MM.1S (cell line): Measurements from ENCODE around the gene DNASE2B.

Experiments
- DNase-seq: peaks from one replicate; pipeline ENCODE4 v3.0.0-alpha.2; 2015
- H2AFZ ChIP-seq: fragments of 300-600 bp; sonication (generic); 2 replicates; pipeline ENCODE4 v1.6.0; 2016; ENCODE audit warnings: antibody characterized with exemption, low read length
- H3F3A ChIP-seq: fragments of 300-600 bp; sonication (generic); 2 replicates; pipeline ENCODE4 v1.6.1; 2016; ENCODE audit warnings: mild to moderate bottlenecking, antibody characterized with exemption, low read length, moderate library complexity, mixed read lengths; ENCODE audit not compliant: insufficient read depth
- H3K27ac ChIP-seq: fragments of 300-600 bp; sonication (generic); 2 replicates; pipeline ENCODE4 v1.5.1; 2016; ENCODE audit warnings: mild to moderate bottlenecking, low read length
- H3K27me3 ChIP-seq: fragments of 300-600 bp; sonication (generic); replicated peaks from 2 replicates; pipeline ENCODE4 v1.6.0; 2016; ENCODE audit warnings: low read length; ENCODE audit not compliant: insufficient read depth
- H3K36me3 ChIP-seq: fragments of 300-600 bp; sonication (generic); replicated peaks from 2 replicates; pipeline ENCODE4 v1.6.1; 2016; ENCODE audit warnings: mild to moderate bottlenecking, low read length, mixed read lengths; ENCODE audit not compliant: insufficient read depth
- H3K4me1 ChIP-seq: fragments of 300-600 bp; sonication (generic); 2 replicates; pipeline ENCODE4 v1.6.1; 2016; ENCODE audit warnings: low read length, mixed read lengths
- H3K4me2 ChIP-seq: fragments of 300-600 bp; sonication (generic); 2 replicates; pipeline ENCODE4 v1.6.0; 2016; ENCODE audit warnings: low read depth, low read length
- H3K4me3 ChIP-seq: fragments of 300-600 bp; sonication (generic); 2 replicates; pipeline ENCODE4 v1.5.1; 2016; ENCODE audit warnings: low read length, mixed read lengths
- H3K79me2 ChIP-seq: fragments of 300-600 bp; sonication (generic); 2 replicates; pipeline ENCODE4 v1.6.1; 2016; ENCODE audit warnings: mixed run types, low read length, mixed read lengths
- H3K9ac ChIP-seq: fragments of 300-600 bp; sonication (generic); 2 replicates; pipeline ENCODE4 v1.6.1; 2016; ENCODE audit warnings: low read length, mixed read lengths
- H3K9me2 ChIP-seq: fragments of 300-600 bp; sonication (generic); replicated peaks from 2 replicates; pipeline ENCODE4 v1.6.1; 2016; ENCODE audit warnings: mild to moderate bottlenecking, low read length, mixed read lengths; ENCODE audit not compliant: insufficient read depth
- H3K9me3 ChIP-seq: fragments of 300-600 bp; sonication (generic); replicated peaks from 2 replicates; pipeline ENCODE4 v1.6.1; 2016; ENCODE audit warnings: mild to moderate bottlenecking, low read length, mixed read lengths; ENCODE audit not compliant: insufficient read depth
- H4K20me1 ChIP-seq: fragments of 300-600 bp; sonication (generic); 2 replicates; pipeline ENCODE4 v1.6.1; 2016; ENCODE audit warnings: mild to moderate bottlenecking, low read length, moderate library complexity, mixed read lengths; ENCODE audit not compliant: insufficient read depth
- CTCF ChIP-seq: fragments of 300-600 bp; sonication (generic); IDR thresholded peaks from 2 replicates; pipeline ENCODE4 v1.5.1; 2016; ENCODE audit warnings: antibody characterized with exemption, low read length, mixed read lengths
- EZH2 ChIP-seq: fragments of 300-600 bp; sonication (generic); optimal IDR thresholded peaks from 2 replicates; pipeline ENCODE3; 2017; ENCODE audit warnings: low read depth, mild to moderate bottlenecking, antibody characterized with exemption, low read length, mixed read lengths
- EZH2phosphoT487 ChIP-seq: fragments of 300-600 bp; sonication (generic); IDR thresholded peaks from 2 replicates; pipeline ENCODE4 v1.6.1; 2018; ENCODE audit warnings: antibody characterized with exemption, low read length

Gene DNASE2B

GRCh38 chr1:84434081-84434769 is 35.9 kb downstream of the DNASE2B start:
- H3K9ac ChIP-seq = no peak overlapping the region
- TF ChIP-seq CTCF (no peak), EZH2 (no peak), EZH2phosphoT487 (no peak)
- DNase-seq = no peak
- H3K79me2 ChIP-seq = no peaks in the 10 kb centered on the region
- H3K4me1 ChIP-seq = no peaks in the 10 kb centered on the region
- H3K27ac ChIP-seq = no peak overlapping the region
- no peaks in the 10 kb centered on the region for H3F3A ChIP-seq
- no peaks in the 10 kb centered on the region for H3K36me3 ChIP-seq
- no peaks in the 10 kb centered on the region for H4K20me1 ChIP-seq
- H3K4me3 ChIP-seq = no peak overlapping the region
- H3K4me2 ChIP-seq = peak overlapping the region; percentile 47; the same call in 1 of the 2 replicates
- H3K9me3 ChIP-seq = no peaks in the 10 kb centered on the region
- H3K27me3 ChIP-seq = no peaks in the 10 kb centered on the region
- H3K9me2 ChIP-seq = no peaks in the 10 kb centered on the region
- H2AFZ ChIP-seq = no peak overlapping the region

- Histone ChIP-seq H2AFZ (no peak overlapping the region), H3K4me2 (peak overlapping the region; percentile 43; the same call in 1 of the 2 replicates), H3K4me3 (no peak overlapping the region), H3K27me3 (no peaks in the 10 kb centered on the region), H3K36me3 (no peaks in the 10 kb centered on the region), H3K9me2 (no peaks in the 10 kb centered on the region), H3K9ac (no peak overlapping the region), H3K4me1 (no peaks in the 10 kb centered on the region), H3F3A (no peaks in the 10 kb centered on the region), H3K27ac (no peak overlapping the region), H3K79me2 (no peaks in the 10 kb centered on the region), H3K9me3 (no peaks in the 10 kb centered on the region), H4K20me1 (no peaks in the 10 kb centered on the region)
- TF ChIP-seq EZH2phosphoT487 (no peak), EZH2 (no peak), CTCF (no peak)
- no peak for DNase-seq
Measured at GRCh38 chr1:84434801-84435549, 36.7 kb downstream of the DNASE2B start.

GRCh38 chr1:84436876-84437655 is 38.8 kb downstream of the DNASE2B start:
- DNase-seq = no peak
- no peak overlapping the region for H3K9ac ChIP-seq

More at GRCh38 chr1:84436876-84437655, 38.8 kb downstream of the DNASE2B start:
- Histone ChIP-seq H3K9me2 (no peaks in the 10 kb centered on the region), H3F3A (no peaks in the 10 kb centered on the region), H3K4me2 (no peak overlapping the region), H3K9me3 (no peaks in the 10 kb centered on the region), H3K27ac (no peak overlapping the region), H3K79me2 (no peaks in the 10 kb centered on the region), H2AFZ (no peak overlapping the region), H3K4me1 (no peaks in the 10 kb centered on the region), H3K27me3 (no peaks in the 10 kb centered on the region), H3K4me3 (no peak overlapping the region), H4K20me1 (no peaks in the 10 kb centered on the region), H3K36me3 (no peaks in the 10 kb centered on the region)
- TF ChIP-seq EZH2phosphoT487 (no peak), EZH2 (no peak), CTCF (no peak)
